HG02763 (cell line): ENCODE measurements around the gene LRRC7.
"Not testable (repeated sequence)": the region's sequence is repeated elsewhere in the genome, so short reads cannot be mapped to it uniquely, and the experiment has no call there.

ENCODE experiments used
- ATAC-seq: cut with Tn5 transposase; IDR thresholded peaks from one replicate; pipeline ENCODE4 v1.9.1; 2021; ENCODE audit warnings: mild to moderate bottlenecking, moderate library complexity; ENCODE audit not compliant: unreplicated experiment

The LRRC7 gene

DNA sequence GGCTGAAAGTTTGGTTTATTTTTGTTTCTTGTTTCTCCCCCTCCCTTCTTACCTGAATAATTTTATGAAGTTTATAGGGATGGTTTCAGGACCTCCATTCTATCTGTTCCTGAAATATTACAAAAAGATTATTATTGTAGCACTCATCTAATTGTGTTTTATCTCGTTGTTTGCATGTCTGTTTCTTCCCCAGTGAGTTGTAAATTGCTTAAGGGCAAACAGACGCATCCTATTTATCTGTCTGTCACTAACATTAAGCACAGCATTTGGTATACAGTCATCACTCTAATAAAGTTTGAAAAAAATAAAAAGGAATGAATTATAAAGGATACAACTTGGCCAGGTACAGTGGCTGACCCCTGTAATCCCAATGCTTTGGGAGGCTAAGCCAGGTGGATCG is 123.5 kb downstream of the LRRC7 start:
- ATAC-seq: no peak

DNA sequence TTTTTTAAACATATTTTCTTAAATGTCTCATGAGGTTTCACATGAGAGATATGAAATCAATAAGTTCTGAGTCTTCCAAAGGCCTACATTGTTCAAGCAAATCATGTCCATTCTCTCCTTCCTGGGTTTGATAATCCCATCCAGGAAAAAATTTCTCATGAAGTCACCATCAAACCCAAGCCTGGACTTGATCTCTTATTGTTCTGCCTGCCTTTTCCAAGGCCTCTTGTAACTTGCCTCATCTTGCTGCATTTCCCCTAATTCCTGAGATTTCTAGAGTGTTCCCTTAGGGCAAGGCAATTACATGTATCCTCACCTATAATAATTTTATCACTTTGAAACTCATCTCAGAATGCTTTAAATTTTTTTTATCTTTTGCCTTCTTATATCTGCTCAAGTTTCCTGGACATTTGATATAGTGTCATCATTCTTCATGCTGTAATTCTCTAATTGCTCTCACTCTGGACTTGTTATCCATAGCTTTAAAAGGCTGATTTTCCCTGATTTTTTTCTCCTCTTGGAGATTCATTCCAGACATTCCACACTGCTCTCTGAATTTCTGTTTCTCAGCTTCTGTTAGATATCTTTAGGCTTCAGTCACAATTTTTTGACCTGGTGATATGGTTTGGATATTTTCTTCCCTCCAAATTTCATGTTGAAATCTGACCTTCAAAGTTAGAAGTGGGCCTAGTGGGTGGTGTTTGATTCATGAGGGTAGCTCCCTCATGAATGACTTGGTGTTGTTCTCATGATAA is 126.4 kb downstream of the LRRC7 start:
- ATAC-seq: no peak

DNA sequence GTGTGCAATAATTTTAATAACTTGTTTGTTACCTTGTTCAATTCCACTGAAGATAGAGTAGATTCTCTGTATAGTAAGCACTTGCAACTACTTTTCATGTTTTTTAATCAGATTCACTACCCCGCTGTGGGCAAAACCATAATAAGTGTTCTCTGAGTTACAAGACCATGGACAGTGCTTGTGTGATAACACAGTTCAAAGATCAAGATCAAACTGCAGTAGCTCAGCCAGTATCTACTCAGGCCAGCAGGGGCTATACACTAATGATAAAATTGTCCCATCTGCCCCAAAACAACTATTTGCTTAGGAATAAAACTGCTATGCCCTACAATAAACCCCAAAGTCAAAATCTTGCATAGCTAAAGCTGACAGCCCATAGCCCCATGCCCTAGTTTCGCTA is 129.6 kb downstream of the LRRC7 start:
- ATAC-seq: no peak

DNA sequence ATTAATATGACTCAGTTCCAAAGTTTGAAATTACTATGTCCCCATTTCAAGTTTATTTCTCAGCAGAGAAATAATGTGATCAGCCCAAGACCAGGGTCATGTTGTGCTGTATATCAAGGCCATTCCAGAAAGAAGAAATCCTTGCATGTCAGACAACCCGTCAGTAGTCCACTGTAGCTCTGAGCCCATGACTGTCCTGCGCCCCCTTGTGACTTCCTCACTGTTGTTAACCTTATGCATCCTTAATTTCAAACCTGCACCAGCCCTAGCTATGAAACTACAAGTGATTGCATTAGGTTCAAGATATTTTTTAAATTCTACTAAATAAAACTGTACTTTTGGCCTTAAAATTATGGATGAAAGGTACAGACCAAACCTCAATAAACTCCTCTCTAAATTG is 133.0 kb downstream of the LRRC7 start:
- ATAC-seq: no peak

DNA sequence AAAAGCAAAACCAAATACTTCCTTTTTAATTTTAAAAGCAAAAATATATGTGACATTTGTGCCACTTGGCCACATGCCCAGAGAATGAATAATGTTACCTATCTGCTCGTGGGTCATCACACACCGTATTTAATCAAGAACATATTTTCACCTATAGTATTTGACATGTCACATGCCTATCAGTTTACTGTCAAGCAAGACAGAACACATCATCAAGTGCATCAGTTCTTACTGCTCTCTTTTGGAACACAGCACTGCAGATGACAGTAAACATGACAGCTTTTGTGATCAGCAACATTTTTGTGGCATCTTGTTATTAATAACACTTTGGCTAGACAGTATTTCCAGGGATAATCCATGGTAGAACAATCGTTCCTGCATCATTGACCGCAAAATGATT is 134.4 kb downstream of the LRRC7 start:
- no peak for ATAC-seq

DNA sequence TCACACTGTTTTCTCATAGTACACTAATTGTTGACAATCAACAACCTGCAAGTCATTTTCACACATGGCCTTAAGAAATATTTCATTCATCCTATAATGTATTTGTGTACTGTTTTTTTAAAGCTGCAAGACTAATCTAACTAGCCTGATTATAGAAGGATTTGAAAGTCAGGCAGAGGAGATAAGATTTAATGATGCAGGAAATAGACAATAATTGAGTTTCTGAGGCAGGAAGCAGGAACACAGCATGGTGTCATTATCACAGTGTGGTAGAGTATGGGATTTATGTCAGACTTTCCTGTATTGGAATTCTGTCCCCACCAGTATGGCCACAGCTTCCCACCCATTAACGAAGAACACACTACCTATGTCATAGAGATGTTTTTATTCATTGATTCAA is 138.8 kb downstream of the LRRC7 start:
- ATAC-seq: no peak

DNA sequence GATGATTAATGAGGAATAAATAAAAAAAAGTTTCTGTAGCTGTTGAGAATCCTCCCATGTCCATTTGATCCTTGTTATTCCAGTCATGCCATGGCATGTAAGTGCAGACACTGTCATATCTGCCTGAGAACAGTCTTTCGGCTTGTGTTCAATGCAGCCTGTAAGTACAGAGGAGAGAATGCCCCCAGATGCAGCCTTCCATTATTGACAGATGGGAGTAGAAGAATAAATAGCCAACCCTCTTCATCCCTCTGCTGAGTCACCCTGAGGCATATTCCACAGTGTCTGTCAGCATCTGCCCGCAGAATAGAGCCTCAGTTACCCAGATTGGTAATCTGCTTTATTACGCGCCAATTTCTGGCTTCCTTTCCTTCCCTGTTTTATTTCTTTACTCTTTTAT is 139.4 kb downstream of the LRRC7 start:
- ATAC-seq: no peak

DNA sequence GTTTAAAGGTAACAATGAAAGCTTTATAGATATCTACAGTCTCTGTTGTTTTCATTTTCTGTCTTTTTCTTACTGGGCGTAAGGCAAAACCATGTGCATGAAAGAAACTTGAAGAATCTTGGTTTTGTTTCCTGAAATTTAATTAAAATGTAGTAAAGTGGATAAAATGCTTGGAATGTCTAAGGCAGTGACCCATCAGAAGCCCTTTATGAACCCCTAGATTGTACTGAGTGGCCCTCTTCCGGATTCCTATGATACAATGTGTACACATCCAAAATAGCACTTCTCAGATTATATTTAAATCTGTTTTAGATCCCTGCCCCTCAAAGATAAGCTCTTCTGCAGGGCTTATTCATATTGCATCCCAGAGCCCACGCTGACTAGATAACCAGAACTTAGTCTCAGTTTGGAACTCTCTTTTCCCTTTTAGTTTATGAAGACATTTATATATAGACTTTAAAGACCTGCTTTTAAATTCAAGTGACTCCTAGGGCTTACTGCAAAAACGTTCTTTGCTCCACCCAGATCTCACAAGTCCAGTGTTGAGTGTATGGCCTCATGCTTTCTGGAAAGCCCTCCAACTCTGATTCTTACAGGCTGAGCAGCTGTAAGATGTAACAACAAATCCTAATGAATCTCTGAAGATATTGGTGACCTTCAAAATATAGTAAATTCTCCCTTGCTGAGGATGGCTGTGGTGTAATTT is 142.9 kb downstream of the LRRC7 start:
- ATAC-seq: no peak

DNA sequence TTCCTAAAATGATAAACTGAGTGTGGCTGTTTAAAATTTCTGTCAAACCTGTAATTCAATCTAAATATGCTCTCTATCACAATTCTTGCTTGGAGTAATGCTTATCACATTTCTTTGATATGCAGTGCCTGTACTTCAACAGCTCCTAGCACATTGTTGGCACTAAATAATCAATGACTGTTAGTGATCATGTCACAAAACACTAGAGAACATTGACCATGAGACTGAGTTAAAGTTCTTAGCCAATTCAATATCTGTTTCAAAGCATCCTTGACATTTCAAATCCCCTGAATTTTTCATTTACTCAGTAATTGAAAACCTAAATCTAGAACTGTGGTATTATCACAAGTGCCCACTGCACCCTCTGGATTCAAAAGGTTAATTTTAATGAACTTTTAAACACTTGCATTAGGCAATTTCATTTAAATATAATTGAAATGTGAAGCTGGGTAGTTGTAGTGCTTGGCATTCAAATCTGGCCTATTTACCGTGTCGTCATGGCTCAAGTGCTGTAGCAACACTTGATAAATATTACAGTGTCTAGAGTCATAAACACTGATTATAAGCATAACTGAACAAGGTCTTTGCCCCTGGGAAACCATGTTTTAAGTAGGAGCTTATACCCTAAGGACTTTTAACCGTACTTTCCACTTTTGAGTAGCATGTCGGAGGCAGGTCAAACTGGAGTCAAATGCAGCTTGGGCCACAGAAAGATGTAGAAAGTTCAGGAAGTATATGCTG is 143.6 kb downstream of the LRRC7 start:
- ATAC-seq: no peak

DNA sequence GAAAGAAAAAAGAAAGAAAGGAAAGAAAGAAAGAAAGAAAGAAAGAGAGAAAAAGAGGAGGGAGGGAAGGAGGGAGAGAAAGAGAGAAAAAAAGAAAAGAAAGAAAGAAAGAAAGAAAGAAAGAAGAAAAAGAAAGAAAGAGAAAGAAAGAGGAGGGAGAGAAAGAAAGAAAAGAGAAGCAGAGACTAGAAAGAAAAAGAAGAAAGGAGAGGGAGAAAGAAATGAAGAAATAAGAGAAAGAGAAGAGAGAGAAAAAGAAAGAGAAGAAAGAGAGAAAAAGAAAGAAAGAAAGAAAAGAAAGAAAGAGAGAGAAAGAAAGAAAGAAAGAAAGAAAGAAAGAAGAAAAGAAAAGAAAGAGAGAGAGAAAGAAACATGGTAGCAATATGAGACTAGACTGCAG is 150.1 kb downstream of the LRRC7 start:
- not testable (repeated sequence) for ATAC-seq

DNA sequence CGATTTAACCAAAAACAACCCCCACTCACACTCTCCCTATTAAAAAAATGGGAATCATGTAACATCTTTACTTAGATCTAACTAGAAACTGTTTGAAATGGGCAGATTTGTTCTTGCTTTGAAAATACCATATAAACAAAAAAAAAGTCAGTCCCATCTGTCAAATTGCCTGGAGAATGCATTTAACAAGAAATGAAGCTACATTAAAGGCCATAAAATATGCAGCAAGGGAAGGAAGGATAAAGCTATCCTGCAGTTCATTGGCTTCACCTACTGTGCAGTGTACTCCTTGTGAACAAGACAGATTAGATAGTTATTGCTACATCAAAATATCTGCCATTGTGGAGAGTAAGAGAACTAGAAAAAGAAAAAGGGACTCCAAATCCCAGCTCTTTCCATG is 160.5 kb downstream of the LRRC7 start:
- ATAC-seq: no peak

DNA sequence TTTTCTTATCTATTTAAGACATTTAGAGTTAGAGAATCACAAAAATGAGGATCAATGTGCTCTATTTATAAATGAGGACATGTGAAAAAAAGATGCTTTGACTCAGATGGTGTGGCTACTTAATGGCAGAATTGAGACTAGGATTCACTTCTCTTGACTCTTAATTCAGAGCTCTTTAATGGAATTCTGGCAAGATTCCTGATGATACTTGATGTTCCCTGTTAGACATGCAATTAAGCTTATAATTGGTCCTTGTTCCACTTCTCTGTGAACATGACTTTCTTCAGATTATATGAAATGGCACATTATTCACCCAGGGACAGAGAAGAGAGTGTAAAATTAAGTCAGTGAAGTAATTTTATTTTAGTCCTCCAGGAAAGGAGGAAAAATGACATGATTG is 165.3 kb downstream of the LRRC7 start:
- no peak for ATAC-seq

DNA sequence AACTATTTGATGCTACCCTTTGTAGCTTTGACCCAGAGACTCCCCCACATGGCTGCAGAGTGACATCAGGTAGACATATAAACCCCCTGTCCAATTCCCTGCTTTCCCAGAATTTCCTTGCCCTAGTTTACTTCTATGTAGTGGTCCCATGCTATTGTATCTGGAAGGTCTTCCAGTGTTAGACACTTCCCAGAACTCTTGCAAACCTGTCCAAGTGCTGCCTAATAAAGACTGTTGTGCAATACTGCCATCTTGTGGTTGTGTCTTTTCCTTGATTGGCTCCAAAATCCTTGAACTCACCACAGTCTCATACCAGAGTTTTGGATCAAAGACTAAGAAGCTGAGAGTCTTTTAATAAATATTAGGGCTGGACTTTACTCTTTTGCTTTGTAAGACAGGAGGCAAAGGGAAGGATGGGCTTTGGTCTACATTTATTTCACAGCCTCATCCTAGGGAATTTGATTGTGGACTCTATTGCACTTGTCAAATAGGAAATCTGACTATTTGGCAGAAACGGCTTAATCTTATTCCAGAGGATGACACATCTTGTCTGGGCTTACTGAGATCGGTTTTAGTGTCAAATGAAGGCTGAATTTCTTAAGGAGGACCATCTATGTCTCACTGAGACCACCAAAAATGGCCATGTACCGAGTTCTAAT is 169.9 kb downstream of the LRRC7 start:
- ATAC-seq: no peak

DNA sequence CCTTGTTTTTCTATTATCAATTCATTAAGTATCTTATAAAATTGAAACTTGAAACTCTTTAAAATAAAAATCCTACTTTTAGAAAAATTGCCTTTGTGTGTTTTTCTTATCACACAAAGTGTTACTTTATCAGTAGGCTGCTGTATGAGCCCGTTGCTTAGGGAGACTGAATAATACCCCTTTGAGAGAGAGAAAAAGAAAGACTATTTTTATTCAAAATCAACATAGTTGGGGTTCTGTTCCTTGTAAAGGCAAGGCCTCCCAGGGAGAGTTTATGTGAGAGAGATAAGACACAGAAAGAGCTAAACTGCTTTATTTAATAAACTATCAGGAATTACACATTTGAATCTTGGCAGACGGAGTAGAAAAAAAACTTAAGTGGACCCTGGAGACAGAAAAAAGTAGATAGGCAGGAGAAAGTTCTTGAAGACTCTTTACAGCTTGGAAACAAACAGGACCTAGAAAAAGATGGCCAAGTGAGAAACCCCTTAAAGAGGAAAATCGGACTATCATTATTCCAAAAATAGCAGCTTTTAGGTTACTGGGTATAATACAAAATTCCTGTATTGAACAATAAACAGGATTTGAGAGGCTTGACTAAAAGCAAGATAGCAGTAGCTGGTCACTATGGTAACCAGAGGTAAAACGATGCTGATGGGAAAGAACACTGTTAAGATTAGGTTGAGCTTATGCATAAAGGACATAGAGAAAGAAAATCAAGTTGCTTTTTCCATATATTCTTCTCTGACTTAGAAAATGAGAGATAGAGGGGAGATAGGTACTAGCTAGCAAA is 170.9 kb downstream of the LRRC7 start:
- ATAC-seq: no peak

DNA sequence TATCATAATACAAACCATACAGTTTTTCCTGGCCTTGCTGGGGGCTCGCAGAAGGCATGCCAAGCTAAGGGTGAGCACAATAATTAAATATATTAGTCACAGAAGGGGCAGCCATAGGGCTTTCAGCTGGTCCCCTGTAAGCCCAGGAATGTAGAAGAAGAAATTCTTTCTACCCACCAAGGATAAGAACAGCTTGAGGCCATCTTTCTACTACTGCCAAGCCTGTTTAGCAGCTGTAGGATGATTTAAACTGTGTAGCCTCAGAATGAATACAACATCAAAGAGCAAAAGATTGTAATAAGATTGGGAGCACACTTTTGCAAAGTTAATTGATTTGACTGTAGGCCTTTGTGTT is 171.5 kb downstream of the LRRC7 start:
- no peak for ATAC-seq

DNA sequence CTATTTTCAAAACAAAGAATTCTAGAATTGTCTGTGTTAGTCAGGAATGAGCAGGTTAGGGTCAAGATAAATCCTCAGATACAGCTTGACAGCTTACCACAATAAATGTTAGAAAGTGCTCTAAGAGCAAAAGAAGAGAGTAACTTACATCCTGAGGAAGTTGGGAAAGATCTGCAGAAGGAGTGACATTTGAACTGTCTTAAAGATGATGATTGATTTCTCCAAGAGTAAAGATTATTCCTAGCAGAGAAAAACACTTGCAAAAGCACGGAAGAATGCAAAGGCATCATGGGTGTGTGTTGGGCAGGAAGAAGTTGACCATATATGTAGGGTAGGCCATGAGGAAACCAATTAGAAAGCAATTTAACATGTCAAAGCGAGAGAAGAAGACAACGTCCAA is 175.4 kb downstream of the LRRC7 start:
- ATAC-seq: no peak

DNA sequence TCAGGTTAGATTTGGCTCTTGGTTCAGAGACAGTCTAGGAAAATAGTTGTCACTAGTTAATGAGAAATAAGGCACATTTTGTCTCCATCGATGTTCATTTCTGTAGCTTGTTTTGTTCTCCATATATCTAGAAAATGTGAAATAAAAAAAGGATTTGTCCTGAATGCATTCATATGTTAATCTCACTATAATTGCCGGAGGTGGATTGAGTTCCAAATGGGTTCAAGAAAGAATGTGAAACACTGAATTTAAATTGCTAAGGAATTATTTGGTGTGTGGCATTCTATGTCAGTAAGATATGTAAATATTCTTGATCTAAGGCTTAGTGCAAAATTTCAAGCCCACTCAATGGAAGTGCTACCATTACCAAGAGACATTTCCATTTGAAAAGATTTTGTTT is 176.7 kb downstream of the LRRC7 start:
- no peak for ATAC-seq

DNA sequence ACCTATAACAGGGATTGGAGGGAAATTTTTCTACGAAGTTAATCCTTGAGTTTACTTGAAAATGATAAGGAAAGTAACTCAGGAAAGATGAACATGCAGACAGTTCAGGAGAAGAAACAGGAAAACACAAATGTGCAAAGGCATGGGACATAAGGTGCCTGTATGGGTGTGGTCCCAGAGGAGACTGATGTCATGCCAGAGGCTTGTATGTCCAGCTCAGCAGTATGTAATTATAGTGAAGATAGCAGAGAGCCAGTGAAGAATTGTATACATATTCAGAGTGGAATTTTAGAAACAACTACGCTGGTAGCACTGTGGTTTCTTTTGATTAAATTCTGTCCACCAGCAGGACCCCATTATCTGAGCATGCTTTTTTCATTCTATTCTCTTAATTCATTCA is 179.5 kb downstream of the LRRC7 start:
- no peak for ATAC-seq

DNA sequence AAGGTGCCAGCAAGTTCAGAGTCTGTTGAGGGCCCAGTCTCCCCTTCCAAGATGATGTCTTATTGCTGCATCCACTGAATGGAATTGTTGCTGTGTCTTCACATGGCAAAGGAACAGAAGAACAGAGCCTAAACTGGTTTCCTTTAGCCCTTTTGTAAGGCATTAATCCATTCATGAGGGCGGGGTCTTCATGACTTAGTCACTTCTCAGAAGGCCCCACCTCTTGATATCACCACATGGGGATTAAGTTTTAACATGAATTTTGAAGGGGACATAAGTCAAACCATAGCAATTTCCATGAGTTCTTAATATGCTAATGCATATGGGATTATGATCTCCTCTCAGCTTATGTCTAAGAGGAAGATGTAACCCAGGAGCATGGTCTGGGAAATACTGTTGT is 182.9 kb downstream of the LRRC7 start:
- ATAC-seq: no peak

DNA sequence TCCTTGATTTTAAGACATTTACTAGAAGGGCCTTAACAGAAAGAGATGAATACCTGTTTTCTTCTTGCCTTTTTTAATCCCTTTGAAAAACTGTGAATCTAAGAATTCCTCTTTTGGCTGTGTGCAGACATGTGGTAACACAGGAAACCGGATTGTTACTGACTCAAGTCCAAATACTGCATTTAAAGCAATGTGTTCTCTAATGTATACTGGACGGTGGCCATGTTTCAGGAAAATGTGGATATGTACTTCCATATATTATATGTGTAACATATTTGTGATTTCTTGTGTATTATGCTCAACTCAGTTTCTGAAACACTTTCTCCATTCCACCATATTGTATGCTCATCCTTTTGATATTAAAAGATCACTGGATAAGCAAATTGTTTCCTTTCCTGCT is 185.1 kb downstream of the LRRC7 start:
- no peak for ATAC-seq

DNA sequence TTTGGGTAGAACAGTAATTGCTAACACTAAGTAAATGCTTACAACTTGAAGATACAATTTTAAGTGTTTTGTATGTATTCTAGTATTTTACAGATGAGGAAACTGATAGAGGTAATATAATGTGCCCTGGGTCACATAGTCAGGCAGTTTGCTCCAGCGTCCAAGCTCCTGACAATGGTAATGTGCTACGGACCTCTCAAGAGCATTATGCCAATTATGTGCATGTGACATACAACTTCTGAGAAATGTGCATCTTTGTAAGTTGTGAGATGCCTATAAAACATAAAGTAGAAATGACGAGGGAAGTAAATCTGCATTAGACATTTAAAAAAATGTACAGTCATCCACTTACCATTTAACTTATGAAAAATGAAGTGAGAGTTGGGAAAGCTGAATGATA is 186.8 kb downstream of the LRRC7 start:
- ATAC-seq: no peak
